Endothelial cell of coronary artery (primary cell): Measurements from ENCODE around the gene KLF4. TPM values are rescaled to one million over a fixed set of nuclear protein-coding genes. Genes with fewer than 3 reads are reported as not detected.

Source experiments
- total RNA-seq: library from RNA; depleted of rRNA; stranded (reverse); fragments of >200 nt; gene quantifications from 2 replicates; pipeline ENCODE4 v1.2.3, GENCODE V29; 2014

Gene KLF4
- total RNA-seq: 0.45 and 3.8 TPM in 2 replicates

GRCh38 chr9:107489687-107490605 is at the start of gene KLF4:
Gene KLF4 (minus strand): TSS chr9:107489769. CDS start chr9:107489172, 597 bp downstream.

Other genes with a start within 250 kb of the KLF4 start
- 76.9 and 93.1 TPM in 2 replicates for gene RAD23B, start 206.5 kb downstream of the KLF4 start, total RNA-seq